GM21381 (cell line): ENCODE measurements around the gene HINT3.
"Not testable (repeated sequence)": the region's sequence is repeated elsewhere in the genome, so short reads cannot be mapped to it uniquely, and the experiment has no call there.

ENCODE experiments used
- ATAC-seq: cut with Tn5 transposase; IDR thresholded peaks from one replicate; pipeline ENCODE4 v1.9.1; 2021; ENCODE audit warnings: mild to moderate bottlenecking, moderate library complexity; ENCODE audit not compliant: unreplicated experiment

Gene HINT3

GRCh38 chr6:125956506-125957390 is at the start of gene HINT3:
Gene HINT3 (plus strand): TSS chr6:125956770. CDS start chr6:125956978, 208 bp downstream.
- ATAC-seq = peak; percentile 87

- peak; percentile 99 for ATAC-seq
Observed at GRCh38 chr6:125910527-125910926, 46.0 kb upstream of the HINT3 start.

GRCh38 chr6:125911051-125911451 is 45.5 kb upstream of the HINT3 start:
- ATAC-seq = not testable (repeated sequence)

- not testable (repeated sequence) for ATAC-seq
Observed at GRCh38 chr6:125912430-125912829, 44.1 kb upstream of the HINT3 start.

GRCh38 chr6:125913145-125913544 is 43.4 kb upstream of the HINT3 start:
- no peak for ATAC-seq

- ATAC-seq = no peak
Observed at GRCh38 chr6:125913864-125914351, 42.7 kb upstream of the HINT3 start.

- ATAC-seq = no peak
Observed at GRCh38 chr6:125918230-125918629, 38.3 kb upstream of the HINT3 start.

- peak; percentile 96 for ATAC-seq
Observed at GRCh38 chr6:125918681-125919566, 37.6 kb upstream of the HINT3 start.

GRCh38 chr6:125919618-125920017 is 37.0 kb upstream of the HINT3 start:
- ATAC-seq = peak; percentile 11

- ATAC-seq = no peak
Observed at GRCh38 chr6:125922322-125922860, 34.2 kb upstream of the HINT3 start.

GRCh38 chr6:125923366-125923877 is 33.1 kb upstream of the HINT3 start:
- ATAC-seq = no peak

GRCh38 chr6:125924169-125924568 is 32.4 kb upstream of the HINT3 start:
- ATAC-seq = no peak

- ATAC-seq = no peak
Observed at GRCh38 chr6:125924697-125925358, 31.7 kb upstream of the HINT3 start.

- ATAC-seq = no peak
Observed at GRCh38 chr6:125926711-125927110, 29.9 kb upstream of the HINT3 start.

GRCh38 chr6:125927761-125928160 is 28.8 kb upstream of the HINT3 start:
- no peak for ATAC-seq

- no peak for ATAC-seq
Observed at GRCh38 chr6:125930765-125931418, 25.7 kb upstream of the HINT3 start.

GRCh38 chr6:125931733-125932450 is 24.7 kb upstream of the HINT3 start:
- peak; percentile 68 for ATAC-seq

- ATAC-seq = no peak
Observed at GRCh38 chr6:125932451-125932795, 24.1 kb upstream of the HINT3 start.

GRCh38 chr6:125935520-125935919 is 21.1 kb upstream of the HINT3 start:
- not testable (repeated sequence) for ATAC-seq
